ENCODE results near the gene HOXC10.

The HOXC10 gene

GRCh38 chr12:54017027-54017788, 32.3 kb downstream of the HOXC10 start:
- DNase-seq, result no peak

- no peak for DNase-seq
These were observed 33.0 kb downstream of the HOXC10 start for GRCh38 chr12:54017878-54018467.

GRCh38 chr12:54018468-54018984, 33.6 kb downstream of the HOXC10 start:
- DNase-seq, result no peak

- no peak for DNase-seq
These were observed 34.3 kb downstream of the HOXC10 start for GRCh38 chr12:54019091-54019811.

- no peak for DNase-seq
These were observed 35.1 kb downstream of the HOXC10 start for GRCh38 chr12:54019924-54020590.

GRCh38 chr12:54020591-54021405, 35.9 kb downstream of the HOXC10 start:
- no peak for DNase-seq

- no peak for DNase-seq
These were observed 36.6 kb downstream of the HOXC10 start for GRCh38 chr12:54021432-54022013.

GRCh38 chr12:54022960-54023884, 38.3 kb downstream of the HOXC10 start:
- no peak for DNase-seq

- DNase-seq, result no peak
These were observed 39.2 kb downstream of the HOXC10 start for GRCh38 chr12:54024127-54024526.

GRCh38 chr12:54024581-54025305, 39.8 kb downstream of the HOXC10 start:
- DNase-seq, result no peak

GRCh38 chr12:54025499-54026405, 40.8 kb downstream of the HOXC10 start:
- no peak for DNase-seq

- no peak for DNase-seq
These were observed 41.9 kb downstream of the HOXC10 start for GRCh38 chr12:54026640-54027441.

- no peak for DNase-seq
These were observed 42.5 kb downstream of the HOXC10 start for GRCh38 chr12:54027442-54027786.

GRCh38 chr12:54028314-54029201, 43.6 kb downstream of the HOXC10 start, which contains the start of gene HOXC6:
TSS of gene HOXC6 (plus strand) at chr12:54028440. CDS start at chr12:54028522, 82 bp downstream.
- no peak for DNase-seq

GRCh38 chr12:54029529-54030441, 44.8 kb downstream of the HOXC10 start:
- DNase-seq, result no peak

- DNase-seq, result no peak
These were observed 45.5 kb downstream of the HOXC10 start for GRCh38 chr12:54030442-54030801.

Data from GDM1 (cell line).